Right lobe of liver (tissue), 6 donors: ENCODE measurements around the gene TPPP2. TPM values are rescaled to one million over a fixed set of nuclear protein-coding genes. Genes with fewer than 3 reads are reported as not detected.

Source experiments
- ATAC-seq, 4 donors: fragments of 200-7000 bp; cut with Tn5 transposase; one replicate each; pipeline ENCODE4 v1.9.1; 2020; ENCODE audit warnings: mild to moderate bottlenecking in 4 of 4, moderate library complexity in 4 of 4
- DNase-seq, 3 donors: peaks; one replicate each; pipeline ENCODE4 v3.0.0-alpha.2; 2020
- H3K27ac ChIP-seq, 3 donors: fragments of 200-600 bp; one replicate each; pipeline ENCODE4 v1.8.0; 2022
- H3K27me3 ChIP-seq, 2 donors: fragments of 200-600 bp; one replicate each; pipeline ENCODE4 v1.8.0; 2022
- H3K36me3 ChIP-seq, 4 donors: fragments of 200-600 bp; sonication (generic) in 1 of 4; one replicate each; pipeline versions ENCODE4 v1.5.1 to v1.8.0; 2017 to 2022; ENCODE audit warnings: control low read depth in 1 of 4
- H3K4me1 ChIP-seq, 4 donors: fragments of 200-600 bp; sonication (generic) in 1 of 4; one replicate each; pipeline versions ENCODE4 v1.5.1 to v1.8.0; 2017 to 2022; ENCODE audit warnings: control low read depth in 1 of 4
- H3K4me3 ChIP-seq, 3 donors: fragments of 200-600 bp; one replicate each; pipeline ENCODE4 v1.8.0; 2022
- H3K9me3 ChIP-seq, 4 donors: fragments of 200-600 bp; sonication (generic) in 1 of 4; one replicate each; pipeline versions ENCODE4 v1.5.1 to v1.8.0; 2017 to 2022; ENCODE audit warnings: control low read depth in 1 of 4
- POLR2A ChIP-seq: fragments of 450-650 bp; IDR thresholded peaks from one replicate; pipeline ENCODE4 v1.6.1; 2017; ENCODE audit warnings: antibody characterized with exemption, mild to moderate bottlenecking
- WGBS: methylation state at CpG from one replicate; pipeline ENCODE4 v1.1.6; 2018; ENCODE audit warnings: low coverage, low lambda C conversion rate; ENCODE audit not compliant: insufficient coverage; ENCODE audit errors: missing lambda C conversion rate; 5-methylcytosine and 5-hydroxymethylcytosine counted together
- intact Hi-C, 2 donors: fragments of 100-400 bp; cut with DNase I; formaldehyde crosslinking; loops; one replicate each; pipeline versions ENCODE4 v1.11.2 to v1.14.1; 2022
- total RNA-seq, 6 experiments: library from RNA; depleted of rRNA in 2 of 6; stranded (reverse); fragments of >200 nt in 2 of 6; fragmentation: NEBNext Ultra II Directional in 3 of 6; extraction: Animal tissue kit (Norgen Biotek cat#: 25700) in 3 of 6; gene quantifications; one replicate each; pipeline versions ENCODE4 v1.1.0 to v1.2.4, GENCODE V29; 2016 to 2023
- TF ChIP-seq, protein P1 (sequence below), 4 donors: fragments of 200-600 bp in 3 of 4; fragments of 450-650 bp in 1 of 4; IDR thresholded peaks; one replicate each; pipeline versions ENCODE4 v1.5.1 to v1.8.0; 2016 to 2022; ENCODE audit warnings: antibody characterized with exemption in 4 of 4, mild to moderate bottlenecking in 2 of 4
- donor health status: DM: no; HTN: yes; CAD: no.
- donor health status: DM: no; HTN: no; CAD: no.
- donor health status: DM: no; HTN: no; CAD: no.
- donor health status: DM: no; HTN: yes; CAD: no.
- donor health status: DM: no; HTN: yes; CAD: no.

Gene TPPP2
- total RNA-seq, 6 experiments from 2014 or later = 0.24 to 3.4 (median 1.6) TPM

DNA sequence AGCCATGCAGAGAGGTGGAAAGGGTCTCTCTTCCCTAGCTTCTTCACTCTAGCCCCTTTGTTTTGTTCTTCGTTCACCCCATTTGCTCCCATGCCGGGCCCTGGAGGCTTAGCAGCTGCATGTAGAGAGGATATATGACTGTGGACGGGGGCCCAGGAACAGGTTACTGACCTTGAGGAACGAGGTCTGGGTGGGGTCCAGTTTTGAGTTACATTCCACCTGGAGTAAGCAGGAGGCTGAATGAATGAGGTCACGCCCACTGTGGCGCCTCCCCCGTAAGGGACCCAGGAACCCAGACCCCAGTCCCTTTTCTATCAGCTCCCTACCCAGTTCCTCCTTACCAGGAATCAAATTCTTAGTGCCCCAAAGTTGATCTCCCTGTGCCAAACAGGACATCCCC is 11.7 kb upstream of the TPPP2 start:
- Histone ChIP-seq H3K4me3 (no peak overlapping the region), H3K27ac (no peak overlapping the region), H3K4me1 (peaks cover 0 to 16% (median 2%) of the 10 kb centered on the region in 4 donors), H3K9me3 (no peaks in the 10 kb centered on the region), H3K27me3 (no peaks in the 10 kb centered on the region), H3K36me3 (peaks cover 0 to 50% (median 29%) of the 10 kb centered on the region in 4 donors)
- DNase-seq (no peak), ATAC-seq (no peak)
- TF ChIP-seq, protein P1, sequence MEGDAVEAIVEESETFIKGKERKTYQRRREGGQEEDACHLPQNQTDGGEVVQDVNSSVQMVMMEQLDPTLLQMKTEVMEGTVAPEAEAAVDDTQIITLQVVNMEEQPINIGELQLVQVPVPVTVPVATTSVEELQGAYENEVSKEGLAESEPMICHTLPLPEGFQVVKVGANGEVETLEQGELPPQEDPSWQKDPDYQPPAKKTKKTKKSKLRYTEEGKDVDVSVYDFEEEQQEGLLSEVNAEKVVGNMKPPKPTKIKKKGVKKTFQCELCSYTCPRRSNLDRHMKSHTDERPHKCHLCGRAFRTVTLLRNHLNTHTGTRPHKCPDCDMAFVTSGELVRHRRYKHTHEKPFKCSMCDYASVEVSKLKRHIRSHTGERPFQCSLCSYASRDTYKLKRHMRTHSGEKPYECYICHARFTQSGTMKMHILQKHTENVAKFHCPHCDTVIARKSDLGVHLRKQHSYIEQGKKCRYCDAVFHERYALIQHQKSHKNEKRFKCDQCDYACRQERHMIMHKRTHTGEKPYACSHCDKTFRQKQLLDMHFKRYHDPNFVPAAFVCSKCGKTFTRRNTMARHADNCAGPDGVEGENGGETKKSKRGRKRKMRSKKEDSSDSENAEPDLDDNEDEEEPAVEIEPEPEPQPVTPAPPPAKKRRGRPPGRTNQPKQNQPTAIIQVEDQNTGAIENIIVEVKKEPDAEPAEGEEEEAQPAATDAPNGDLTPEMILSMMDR (IDR thresholded peaks at IDR 0.05) = no peak
- TF ChIP-seq POLR2A = no peak
- 64% methylated on average over 3 of the region's 7 CpGs for WGBS
- intact Hi-C loops = loop anchor here (5.0 to 10.0 kb wide), 2 partner anchors 74 to 77 kb away; partner anchors contain the start of gene ZNF219 (in 1 of the 2)

DNA sequence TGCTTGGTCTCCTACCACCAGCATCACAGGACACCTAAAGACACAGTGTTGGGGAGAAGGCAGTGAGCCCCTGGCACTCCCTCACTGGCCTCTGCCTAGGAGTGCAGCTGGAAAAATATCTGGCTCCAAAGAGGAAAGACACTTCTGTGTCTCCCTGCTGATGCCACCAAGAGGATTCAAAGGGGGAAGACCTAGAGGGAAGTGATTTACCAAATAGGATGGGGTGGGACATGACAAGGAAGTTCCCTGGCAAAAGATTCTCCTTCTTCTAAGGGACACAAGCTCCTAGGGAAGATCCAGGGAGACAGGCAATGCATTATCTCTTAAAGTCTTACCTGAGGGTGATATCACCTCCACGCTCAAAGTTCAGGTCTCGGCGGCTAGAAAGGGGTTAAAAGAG is 11.2 kb upstream of the TPPP2 start:
- Histone ChIP-seq H3K9me3 (no peaks in the 10 kb centered on the region), H3K27me3 (no peaks in the 10 kb centered on the region), H3K4me3 (no peak overlapping the region), H3K4me1 (peaks cover 0 to 17% (median 2%) of the 10 kb centered on the region in 4 donors), H3K36me3 (peaks cover 0 to 50% (median 29%) of the 10 kb centered on the region in 4 donors), H3K27ac (no peak overlapping the region)
- no peak for DNase-seq
- TF ChIP-seq POLR2A = no peak
- TF ChIP-seq, protein P1 (IDR thresholded peaks at IDR 0.05) = no peak
- ATAC-seq = no peak
- intact Hi-C loops = loop anchor here (5.0 to 10.0 kb wide), 2 partner anchors 74 to 76 kb away; partner anchors contain the start of gene ZNF219 (in 1 of the 2)
- 90% methylated on average over 3 of the region's 3 CpGs for WGBS

DNA sequence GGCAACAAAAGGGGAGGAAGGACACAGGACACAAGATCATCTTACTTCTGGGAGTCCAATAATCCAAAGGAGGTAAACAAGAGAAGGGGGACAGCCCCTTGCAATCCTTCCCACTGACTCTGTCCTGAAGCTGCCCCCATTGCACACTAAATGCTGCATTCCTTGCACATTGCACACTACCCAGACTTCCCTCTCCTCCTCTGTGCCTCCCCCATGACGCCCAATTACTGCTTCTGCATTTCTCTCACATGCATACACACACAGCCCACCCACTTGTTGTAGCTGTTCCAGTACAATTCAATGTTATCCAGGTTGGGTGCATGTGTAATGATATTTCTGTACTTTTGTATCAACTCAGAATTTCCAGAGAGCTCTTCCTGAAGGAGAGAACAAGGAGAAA is 10.7 kb upstream of the TPPP2 start:
- peaks cover 0 to 50% (median 29%) of the 10 kb centered on the region in 4 donors for H3K36me3 ChIP-seq
- H3K4me3 ChIP-seq = no peak overlapping the region
- H3K4me1 ChIP-seq = peaks cover 0 to 17% (median 2%) of the 10 kb centered on the region in 4 donors
- no peaks in the 10 kb centered on the region for H3K27me3 ChIP-seq
- intact Hi-C loops = loop anchor here (5.0 to 10.0 kb wide), 2 partner anchors 73 to 75 kb away; partner anchors contain the start of gene ZNF219 (in 1 of the 2)
- no peaks in the 10 kb centered on the region for H3K9me3 ChIP-seq
- ATAC-seq = no peak
- no peak overlapping the region for H3K27ac ChIP-seq
- TF ChIP-seq POLR2A = no peak
- TF ChIP-seq, protein P1 (IDR thresholded peaks at IDR 0.05) = no peak
- no peak for DNase-seq
- 38% methylated on average over 1 of the region's 1 CpG for WGBS

DNA sequence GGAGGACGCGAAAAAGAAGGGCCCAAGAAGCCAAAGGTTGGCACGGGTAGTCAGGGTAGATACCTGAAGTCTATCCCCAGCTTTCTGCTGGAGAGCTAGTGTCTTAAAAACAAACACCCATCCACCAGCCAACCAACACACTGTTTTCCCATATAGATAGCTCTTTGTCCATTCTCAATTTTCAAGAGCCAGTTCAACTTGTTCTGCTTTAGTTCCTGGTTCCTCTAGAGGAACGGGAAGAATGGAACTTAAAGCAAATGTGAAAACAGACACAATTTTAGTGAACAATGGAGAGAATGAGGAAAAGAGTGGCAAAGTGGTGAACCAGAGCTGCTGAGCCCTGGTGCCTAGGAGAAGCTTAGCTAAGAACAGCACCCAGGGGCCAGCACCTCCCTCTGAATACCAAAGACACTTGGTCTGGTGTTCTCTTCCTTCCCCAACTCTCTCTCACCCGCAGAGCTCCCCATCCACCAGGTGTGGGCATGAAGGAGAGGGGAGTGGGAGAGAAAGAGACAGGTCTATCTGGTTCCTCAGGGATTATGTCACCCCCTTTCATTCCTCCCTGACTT is 9.0 kb upstream of the TPPP2 start:
- Histone ChIP-seq H3K9me3 (no peaks in the 10 kb centered on the region), H3K27me3 (no peaks in the 10 kb centered on the region), H3K36me3 (peaks cover 0 to 50% (median 29%) of the 10 kb centered on the region in 4 donors), H3K4me3 (no peak overlapping the region), H3K4me1 (peaks cover 0 to 8% (median 2%) of the 10 kb centered on the region in 4 donors), H3K27ac (no peak overlapping the region)
- 77% methylated on average over 4 of the region's 5 CpGs for WGBS
- TF ChIP-seq, protein P1 (IDR thresholded peaks at IDR 0.05) = no peak
- no peak for TF ChIP-seq POLR2A
- DNase-seq (no peak), ATAC-seq (no peak)
- intact Hi-C loops = no loop called here
